Esophagus muscularis mucosa (tissue), 4 donors: Measurements from ENCODE around the gene WDR27. TPM values are rescaled to one million over a fixed set of nuclear protein-coding genes. Genes with fewer than 3 reads are reported as not detected.

Experiments used
- DNase-seq: peaks from one replicate; pipeline ENCODE4 v3.0.0-alpha.2; 2017; ENCODE audit errors: extremely low spot score
- H3K27ac ChIP-seq, 4 donors: fragments of 200-600 bp; sonication (generic); replicated peaks in 1 of 4; 1 replicate in 3 of 4; 2 replicates in 1 of 4; pipeline ENCODE4 v1.5.1; 2016 to 2019; ENCODE audit warnings: mild to moderate bottlenecking in 1 of 4
- H3K27me3 ChIP-seq, 4 donors: fragments of 200-600 bp; sonication (generic); one replicate each; pipeline versions ENCODE4 v1.5.1 to v1.6.0; 2016 to 2019
- H3K36me3 ChIP-seq, 4 donors: fragments of 200-600 bp; sonication (generic); one replicate each; pipeline ENCODE4 v1.5.1; 2016 to 2019
- H3K4me1 ChIP-seq, 4 donors: fragments of 200-600 bp; sonication (generic); one replicate each; pipeline ENCODE4 v1.5.1; 2016 to 2019
- H3K4me3 ChIP-seq, 4 donors: fragments of 200-600 bp; sonication (generic); 1 replicate in 2 of 4; 2 replicates in 2 of 4; pipeline ENCODE4 v1.5.1; 2016 to 2019; ENCODE audit warnings: mild to moderate bottlenecking in 4 of 4, moderate library complexity in 1 of 4
- H3K9me3 ChIP-seq, 4 donors: fragments of 200-600 bp; sonication (generic); 1 replicate in 3 of 4; 2 replicates in 1 of 4; pipeline ENCODE4 v1.5.1; 2016 to 2019
- CTCF ChIP-seq, 3 experiments: fragments of 200-600 bp in 2 of 3; fragments of 450-650 bp in 1 of 3; sonication (generic) in 2 of 3; IDR thresholded peaks; one replicate each; pipeline ENCODE4 v1.5.1; 2017 to 2019; ENCODE audit warnings: antibody characterized with exemption in 3 of 3, mild to moderate bottlenecking in 2 of 3, moderate library complexity in 1 of 3
- EP300 ChIP-seq: sonication (generic); formaldehyde crosslinking; IDR thresholded peaks from one replicate; pipeline ENCODE4 v1.6.1; 2017; ENCODE audit warnings: antibody characterized with exemption
- POLR2A ChIP-seq: fragments of 450-650 bp; IDR thresholded peaks from one replicate; pipeline ENCODE4 v1.6.1; 2017; ENCODE audit warnings: antibody characterized with exemption, moderate library complexity, mild to moderate bottlenecking, low read depth
- POLR2AphosphoS5 ChIP-seq, 2 donors: sonication (generic); formaldehyde crosslinking; IDR thresholded peaks; one replicate each; pipeline ENCODE4 v1.6.1; 2017; ENCODE audit warnings: antibody characterized with exemption in 2 of 2
- WGBS: methylation state at CpG from one replicate; pipeline ENCODE4 v1.1.5; 2018; 5-methylcytosine and 5-hydroxymethylcytosine counted together
- intact Hi-C: fragments of 100-400 bp; cut with DNase I; formaldehyde crosslinking; loops from one replicate; pipeline ENCODE4 v1.15.1; 2023
- total RNA-seq, 4 donors: library from RNA; depleted of rRNA; stranded (reverse); fragments of >200 nt; gene quantifications; one replicate each; pipeline versions ENCODE4 v1.1.0 to v1.2.1, GENCODE V29; 2016

Gene WDR27
- total RNA-seq, 4 donors from 2014 or later = 9.3 to 18.4 (median 14.4) TPM

DNA sequence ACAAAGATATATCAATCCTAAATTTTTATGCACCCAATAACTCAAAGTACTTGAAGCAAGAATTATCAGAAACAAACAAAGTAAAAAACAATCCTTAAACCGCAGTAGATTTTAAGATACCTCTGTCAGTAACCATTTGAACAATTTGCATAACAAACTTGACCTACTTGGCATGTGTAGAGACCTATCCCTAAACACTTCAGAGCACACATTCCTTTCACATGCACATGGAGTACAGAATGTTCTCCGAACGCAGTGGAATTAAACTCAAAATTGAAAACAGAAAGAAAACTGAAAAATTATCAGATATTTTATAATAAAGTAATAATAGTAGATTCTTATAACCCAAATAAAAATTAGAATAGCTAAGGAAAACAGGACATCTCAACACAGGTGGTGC lies 285.6 kb downstream of the WDR27 start:
- intact Hi-C loops = no loop called here
- WGBS = 81% methylated on average over 3 of the region's 3 CpGs
- Histone ChIP-seq H3K9me3 (peaks cover 0 to 22% (median 16%) of the 10 kb centered on the region in 4 donors), H3K27me3 (no peaks in the 10 kb centered on the region), H3K27ac (peak overlapping the region in 1 of 4 donors; percentile 12), H3K4me3 (no peak overlapping the region), H3K4me1 (no peaks in the 10 kb centered on the region), H3K36me3 (no peaks in the 10 kb centered on the region)
- DNase-seq = no peak
- TF ChIP-seq POLR2AphosphoS5 (IDR thresholded peaks at IDR 0.05) = peak in 1 of 2 donors; percentile 26
- TF ChIP-seq EP300 = no peak
- TF ChIP-seq CTCF (IDR thresholded peaks at IDR 0.05) = no peak

- H3K9me3 ChIP-seq = peaks cover 0 to 22% (median 16%) of the 10 kb centered on the region in 4 donors
- H3K4me3 ChIP-seq = no peak overlapping the region
- 92% methylated on average over 4 of the region's 4 CpGs for WGBS
- H3K27ac ChIP-seq = no peak overlapping the region
- H3K27me3 ChIP-seq = no peaks in the 10 kb centered on the region
- DNase-seq = no peak
- H3K4me1 ChIP-seq = no peaks in the 10 kb centered on the region
- H3K36me3 ChIP-seq = no peaks in the 10 kb centered on the region
- intact Hi-C loops = no loop called here
- TF ChIP-seq CTCF (IDR thresholded peaks at IDR 0.05) (no peak), POLR2AphosphoS5 (IDR thresholded peaks at IDR 0.05) (no peak), EP300 (no peak), POLR2A (no peak)
Observed at GRCh38 chr6:169415179-169415578, 286.6 kb downstream of the WDR27 start.

- no peaks in the 10 kb centered on the region for H3K27me3 ChIP-seq
- H3K36me3 ChIP-seq = no peaks in the 10 kb centered on the region
- H3K9me3 ChIP-seq = peaks cover 0 to 22% (median 16%) of the 10 kb centered on the region in 4 donors
- no peaks in the 10 kb centered on the region for H3K4me1 ChIP-seq
- peak; percentile 66 for DNase-seq
- WGBS = 82% methylated on average over 5 of the region's 5 CpGs
- no peak overlapping the region for H3K27ac ChIP-seq
- no peak overlapping the region for H3K4me3 ChIP-seq
- no peak for TF ChIP-seq POLR2AphosphoS5 (IDR thresholded peaks at IDR 0.05)
- TF ChIP-seq POLR2A = no peak
- no peak for TF ChIP-seq EP300
- no peak for TF ChIP-seq CTCF (IDR thresholded peaks at IDR 0.05)
- intact Hi-C loops = no loop called here
Observed at GRCh38 chr6:169411722-169412121, 290.1 kb downstream of the WDR27 start.

DNA sequence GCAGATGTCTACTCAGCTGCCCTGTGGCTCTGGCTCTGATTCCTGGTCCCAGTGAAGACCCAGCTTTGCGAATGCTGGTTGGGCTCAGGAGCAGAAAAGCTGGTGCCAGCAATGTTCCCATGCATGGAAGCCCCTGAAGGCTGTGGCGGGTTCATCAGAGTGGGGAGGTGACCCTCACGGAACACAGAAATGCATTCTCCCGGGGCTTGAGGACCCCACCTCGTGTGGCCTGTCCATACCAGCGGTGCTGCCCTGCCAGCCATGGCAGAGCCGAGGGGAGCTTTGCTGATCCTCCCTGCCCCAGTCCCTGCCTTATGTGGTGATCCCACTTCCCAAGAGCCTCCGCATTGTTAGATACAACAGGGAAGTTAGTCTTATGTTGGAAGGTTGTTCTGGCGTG lies 290.5 kb downstream of the WDR27 start:
- Histone ChIP-seq H3K36me3 (no peaks in the 10 kb centered on the region), H3K27me3 (no peaks in the 10 kb centered on the region), H3K4me1 (no peaks in the 10 kb centered on the region), H3K9me3 (peaks cover 0 to 22% (median 16%) of the 10 kb centered on the region in 4 donors), H3K27ac (no peak overlapping the region), H3K4me3 (no peak overlapping the region)
- WGBS = 97% methylated on average over 9 of the region's 9 CpGs
- DNase-seq = peak; percentile 72
- TF ChIP-seq EP300 (no peak), POLR2AphosphoS5 (IDR thresholded peaks at IDR 0.05) (no peak), CTCF (IDR thresholded peaks at IDR 0.05) (no peak), POLR2A (no peak)
- intact Hi-C loops = no loop called here

DNA sequence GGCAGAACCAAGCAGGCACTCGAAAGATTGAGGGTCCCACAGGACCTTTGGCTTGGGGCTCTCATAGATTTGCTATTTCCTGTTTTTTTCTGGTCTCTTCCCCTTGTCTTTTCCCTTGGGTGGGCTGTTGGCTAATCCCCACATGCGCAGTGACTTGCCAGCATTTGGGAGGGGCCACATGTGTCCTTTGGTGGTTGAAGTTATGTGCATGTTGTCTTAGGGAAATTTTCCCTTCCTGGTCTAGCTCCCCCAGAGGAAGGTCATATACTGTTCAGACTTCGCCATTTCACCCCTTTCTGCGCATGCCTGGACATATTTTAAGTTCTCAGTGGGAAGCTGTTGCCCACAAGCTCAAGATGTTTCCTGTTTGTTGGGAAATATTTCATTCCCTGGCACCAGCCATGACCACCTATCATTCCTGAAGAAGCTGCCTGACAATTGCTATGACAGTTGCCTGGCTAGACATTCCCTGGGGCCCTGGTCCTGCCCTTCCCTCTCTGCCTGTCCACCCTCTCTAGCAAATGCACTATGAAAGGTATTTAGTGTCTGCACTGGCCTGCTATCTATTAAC lies 292.0 kb downstream of the WDR27 start:
- peak; percentile 81 for DNase-seq
- no peaks in the 10 kb centered on the region for H3K4me1 ChIP-seq
- no peak overlapping the region for H3K4me3 ChIP-seq
- no peak overlapping the region for H3K27ac ChIP-seq
- H3K36me3 ChIP-seq = no peaks in the 10 kb centered on the region
- TF ChIP-seq POLR2AphosphoS5 (IDR thresholded peaks at IDR 0.05) (no peak), CTCF (IDR thresholded peaks at IDR 0.05) (no peak), POLR2A (no peak), EP300 (no peak)
- H3K27me3 ChIP-seq = no peaks in the 10 kb centered on the region
- intact Hi-C loops = no loop called here
- WGBS = 80% methylated on average over 4 of the region's 4 CpGs
- peaks cover 0 to 14% (median 10%) of the 10 kb centered on the region in 4 donors for H3K9me3 ChIP-seq
